HepG2 (cell line): ENCODE data around the gene SH2D2A. TPM values are rescaled to one million over a fixed set of nuclear protein-coding genes. Genes with fewer than 3 reads are reported as not detected.

Experiments
- CREM ChIP-seq, 2 experiments: sonication (generic) in 1 of 2; formaldehyde crosslinking in 1 of 2; IDR thresholded peaks; 2 replicates each; pipeline versions ENCODE4 v1.4.0 to v1.6.1; 2016 to 2020; ENCODE audit warnings: antibody characterized with exemption in 1 of 2, mild to moderate bottlenecking in 1 of 2, missing genetic modification reagents in 1 of 2
- HDAC2 ChIP-seq: sonication (generic); formaldehyde crosslinking; IDR thresholded peaks from 2 replicates; pipeline ENCODE4 v1.4.0; 2020; ENCODE audit warnings: missing genetic modification reagents
- PHF5A ChIP-seq: IDR thresholded peaks from one replicate; pipeline ENCODE4 v1.6.1; 2018; ENCODE audit warnings: low read depth, missing genetic modification reagents; ENCODE audit not compliant: unreplicated experiment
- PITX1 ChIP-seq: sonication (generic); formaldehyde crosslinking; IDR thresholded peaks from 2 replicates; pipeline ENCODE4 v1.5.1; 2020; ENCODE audit warnings: mild to moderate bottlenecking, missing genetic modification reagents
- SOX6 ChIP-seq, 2 experiments: fragments of 450-650 bp in 1 of 2; sonication (generic) in 1 of 2; formaldehyde crosslinking in 1 of 2; IDR thresholded peaks; 2 replicates each; pipeline versions ENCODE4 v1.4.0 to v1.6.1; 2017 to 2020; ENCODE audit warnings: antibody characterized with exemption in 1 of 2, mild to moderate bottlenecking in 1 of 2, missing genetic modification reagents in 1 of 2
- SRY ChIP-seq: sonication (generic); formaldehyde crosslinking; IDR thresholded peaks from 2 replicates; pipeline ENCODE4 v1.8.0; 2022; ENCODE audit warnings: mild to moderate bottlenecking, missing genetic modification reagents
- TBP ChIP-seq: sonication (generic); formaldehyde crosslinking; IDR thresholded peaks from 2 replicates; pipeline ENCODE4 v1.5.0; 2020; ENCODE audit warnings: missing genetic modification reagents
- TBX2 ChIP-seq: sonication (generic); formaldehyde crosslinking; IDR thresholded peaks from 2 replicates; pipeline ENCODE4 v1.5.0; 2020; ENCODE audit warnings: missing genetic modification reagents, mild to moderate bottlenecking, borderline replicate concordance
- TSC22D2 ChIP-seq: sonication (generic); formaldehyde crosslinking; IDR thresholded peaks from 2 replicates; pipeline ENCODE4 v1.5.1; 2020; ENCODE audit warnings: missing genetic modification reagents, mild to moderate bottlenecking, borderline replicate concordance
- ZBTB7A ChIP-seq: sonication (generic); formaldehyde crosslinking; IDR thresholded peaks from 2 replicates; pipeline ENCODE4 v1.8.0; 2022; ENCODE audit warnings: mild to moderate bottlenecking, missing genetic modification reagents
- ZNF350 ChIP-seq: sonication (generic); formaldehyde crosslinking; IDR thresholded peaks from 2 replicates; pipeline ENCODE4 v1.4.0; 2020; ENCODE audit warnings: mild to moderate bottlenecking, low read depth, missing genetic modification reagents, borderline replicate concordance
- ZNF598 ChIP-seq: sonication (generic); formaldehyde crosslinking; IDR thresholded peaks from 2 replicates; pipeline ENCODE4 v1.5.1; 2020; ENCODE audit warnings: mild to moderate bottlenecking, missing genetic modification reagents, borderline replicate concordance
- ZNF709 ChIP-seq: sonication (generic); formaldehyde crosslinking; IDR thresholded peaks from 2 replicates; pipeline ENCODE4 v1.5.0; 2020; ENCODE audit warnings: mild to moderate bottlenecking, missing genetic modification reagents
- polyA plus RNA-seq, 8 experiments: library from polyadenylated mRNA; depleted of rRNA in 3 of 8; stranded (reverse) in 7 of 8; unstranded in 1 of 8; fragments of >200 nt; fragmentation: Illumina TruSeq in 4 of 8; extraction: Trizol in 4 of 8; gene quantifications; 2 replicates each; pipeline versions ENCODE4 v1.2.1 to v1.2.3, GENCODE V29; 2011 to 2016; ENCODE audit warnings: low read depth in 4 of 8, missing spikeins in 1 of 8, mixed read lengths in 1 of 8; ENCODE audit not compliant: insufficient read depth in 1 of 8
- total RNA-seq, 5 experiments: library from RNA; depleted of rRNA; stranded (reverse); fragments of >200 nt; fragmentation: Illumina TruSeq; extraction: Trizol; gene quantifications; 2 replicates each; pipeline ENCODE4 v1.2.3, GENCODE V29; 2016; ENCODE audit warnings: low read depth in 1 of 5
- TF ChIP-seq, protein P1 (sequence below): IDR thresholded peaks from 2 replicates; pipeline ENCODE4 v1.6.1; 2016; ENCODE audit warnings: missing biosample characterization, missing genetic modification reagents, low read depth
- TF ChIP-seq, protein P2 (sequence below): sonication (generic); formaldehyde crosslinking; IDR thresholded peaks from 2 replicates; pipeline ENCODE4 v1.9.0; 2021; ENCODE audit warnings: missing genetic modification reagents, borderline replicate concordance
- TF ChIP-seq, protein P3 (sequence below): sonication (generic); formaldehyde crosslinking; IDR thresholded peaks from 2 replicates; pipeline ENCODE4 v1.8.1; 2023; ENCODE audit warnings: missing genetic modification reagents, inconsistent platforms, borderline replicate concordance
- TF ChIP-seq, protein P4 (sequence below): sonication (generic); formaldehyde crosslinking; IDR thresholded peaks from 2 replicates; pipeline ENCODE4 v1.9.0; 2022; ENCODE audit warnings: missing genetic modification reagents, mild to moderate bottlenecking, borderline replicate concordance
- TF ChIP-seq, protein P5 (sequence below): IDR thresholded peaks from 2 replicates; pipeline ENCODE4 v1.6.1; 2012; ENCODE audit warnings: low read depth, low read length, improper control_type of control experiment
- TF ChIP-seq, protein P6 (sequence below): IDR thresholded peaks from 2 replicates; pipeline ENCODE4 v1.6.1; 2016

Gene SH2D2A
- total and polyA plus RNA-seq, 2 of the 13 experiments (the other 11 are each of a cell fraction or from before 2014, with no cell fraction given): 0.57 to 0.73 TPM

DNA sequence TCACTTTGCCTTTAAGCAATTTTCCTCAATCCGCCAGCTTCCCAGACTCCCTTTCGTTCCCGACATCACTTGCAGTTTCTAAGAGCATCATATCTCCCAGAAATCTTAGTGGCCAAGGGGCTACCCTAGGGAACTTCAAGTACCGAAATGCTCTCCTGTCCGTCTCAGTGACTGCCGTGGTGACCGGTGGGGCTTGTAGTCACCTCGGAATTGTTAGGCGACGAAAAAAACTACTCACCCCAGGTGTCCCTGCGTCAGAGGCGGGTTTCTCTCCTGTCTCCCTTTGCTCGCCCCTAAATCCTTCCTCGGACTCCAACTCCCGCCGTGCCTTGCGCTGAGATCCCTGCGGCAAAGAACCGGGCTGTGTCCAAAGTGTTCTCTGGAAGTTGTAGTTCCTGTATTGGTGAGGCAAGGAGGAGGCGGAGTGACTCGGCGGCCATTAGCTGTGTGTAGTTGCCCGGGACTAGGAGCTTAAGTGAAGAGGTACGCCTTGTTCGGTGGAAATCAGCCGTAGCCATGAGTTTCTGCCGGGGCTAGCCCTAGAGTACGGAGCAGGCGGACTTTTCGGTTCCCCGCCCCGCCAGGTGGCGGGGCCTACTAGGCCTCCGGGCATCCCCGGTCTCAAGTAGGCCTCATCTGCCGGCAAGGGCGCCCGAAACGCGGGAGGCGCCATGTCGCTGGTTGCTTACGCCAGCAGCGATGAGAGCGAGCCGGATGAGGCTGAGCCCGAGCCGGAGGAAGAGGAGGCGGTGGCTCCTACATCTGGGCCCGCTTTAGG is 49.4 kb downstream of the SH2D2A start, which contains the start of gene PRCC (continued):
- TF ChIP-seq, protein P1, sequence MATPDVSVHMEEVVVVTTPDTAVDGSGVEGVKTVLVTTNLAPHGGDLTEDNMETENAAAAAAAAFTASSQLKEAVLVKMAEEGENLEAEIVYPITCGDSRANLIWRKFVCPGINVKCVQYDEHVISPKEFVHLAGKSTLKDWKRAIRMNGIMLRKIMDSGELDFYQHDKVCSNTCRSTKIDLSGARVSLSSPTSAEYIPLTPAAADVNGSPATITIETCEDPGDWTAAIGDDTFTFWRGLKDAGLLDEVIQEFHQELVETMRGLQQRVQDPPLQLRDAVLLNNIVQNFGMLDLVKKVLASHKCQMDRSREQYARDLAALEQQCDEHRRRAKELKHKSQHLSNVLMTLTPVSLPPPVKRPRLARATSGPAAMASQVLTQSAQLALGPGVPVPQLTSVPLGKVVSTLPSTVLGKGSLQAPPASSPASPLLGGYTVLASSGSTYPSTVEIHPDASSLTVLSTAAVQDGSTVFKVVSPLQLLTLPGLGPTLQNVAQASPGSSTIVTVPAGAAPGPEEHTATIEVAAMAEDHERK (CRISPR knock-in tag): 0 out of 2 replicates have a peak, but pooled peaks have one; percentile 51
- TF ChIP-seq HDAC2 (CRISPR knock-in tag): peak; percentile 7; the same call in 1 of the 2 replicates
- TF ChIP-seq PITX1: peak; percentile 57; the same call in 1 of the 2 replicates
- TF ChIP-seq, protein P2, sequence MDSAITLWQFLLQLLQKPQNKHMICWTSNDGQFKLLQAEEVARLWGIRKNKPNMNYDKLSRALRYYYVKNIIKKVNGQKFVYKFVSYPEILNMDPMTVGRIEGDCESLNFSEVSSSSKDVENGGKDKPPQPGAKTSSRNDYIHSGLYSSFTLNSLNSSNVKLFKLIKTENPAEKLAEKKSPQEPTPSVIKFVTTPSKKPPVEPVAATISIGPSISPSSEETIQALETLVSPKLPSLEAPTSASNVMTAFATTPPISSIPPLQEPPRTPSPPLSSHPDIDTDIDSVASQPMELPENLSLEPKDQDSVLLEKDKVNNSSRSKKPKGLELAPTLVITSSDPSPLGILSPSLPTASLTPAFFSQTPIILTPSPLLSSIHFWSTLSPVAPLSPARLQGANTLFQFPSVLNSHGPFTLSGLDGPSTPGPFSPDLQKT (CRISPR knock-in tag): peak; percentile 78; the same call in 1 of the 2 replicates
- TF ChIP-seq TSC22D2 (CRISPR knock-in tag): peak; percentile 46; the same call in 1 of the 2 replicates
- peak; percentile 47; the same call in 1 of the 2 replicates for TF ChIP-seq ZBTB7A (CRISPR knock-in tag)
- 0 out of 2 replicates have a peak, but pooled peaks have one; percentile 37 for TF ChIP-seq ZNF350 (CRISPR knock-in tag)
- TF ChIP-seq SRY (CRISPR knock-in tag): peak; percentile 56; the same call in 1 of the 2 replicates
- no peak for TF ChIP-seq SOX6 (IDR thresholded peaks at IDR 0.05)
- peak; percentile 51; the same call in 1 of the 2 replicates for TF ChIP-seq SOX6 (CRISPR knock-in tag; IDR thresholded peaks at IDR 0.05)
- TF ChIP-seq ZNF709 (CRISPR knock-in tag): peak; percentile 40; the same call in 1 of the 2 replicates
- peak; percentile 100 for TF ChIP-seq CREM (IDR thresholded peaks at IDR 0.05)
- TF ChIP-seq CREM (CRISPR knock-in tag; IDR thresholded peaks at IDR 0.05): 0 out of 2 replicates have a peak, but pooled peaks have one; percentile 21
- TF ChIP-seq, protein P3, sequence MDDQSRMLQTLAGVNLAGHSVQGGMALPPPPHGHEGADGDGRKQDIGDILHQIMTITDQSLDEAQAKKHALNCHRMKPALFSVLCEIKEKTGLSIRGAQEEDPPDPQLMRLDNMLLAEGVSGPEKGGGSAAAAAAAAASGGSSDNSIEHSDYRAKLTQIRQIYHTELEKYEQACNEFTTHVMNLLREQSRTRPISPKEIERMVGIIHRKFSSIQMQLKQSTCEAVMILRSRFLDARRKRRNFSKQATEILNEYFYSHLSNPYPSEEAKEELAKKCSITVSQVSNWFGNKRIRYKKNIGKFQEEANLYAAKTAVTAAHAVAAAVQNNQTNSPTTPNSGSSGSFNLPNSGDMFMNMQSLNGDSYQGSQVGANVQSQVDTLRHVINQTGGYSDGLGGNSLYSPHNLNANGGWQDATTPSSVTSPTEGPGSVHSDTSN (CRISPR knock-in tag): no peak
- TF ChIP-seq, protein P4, sequence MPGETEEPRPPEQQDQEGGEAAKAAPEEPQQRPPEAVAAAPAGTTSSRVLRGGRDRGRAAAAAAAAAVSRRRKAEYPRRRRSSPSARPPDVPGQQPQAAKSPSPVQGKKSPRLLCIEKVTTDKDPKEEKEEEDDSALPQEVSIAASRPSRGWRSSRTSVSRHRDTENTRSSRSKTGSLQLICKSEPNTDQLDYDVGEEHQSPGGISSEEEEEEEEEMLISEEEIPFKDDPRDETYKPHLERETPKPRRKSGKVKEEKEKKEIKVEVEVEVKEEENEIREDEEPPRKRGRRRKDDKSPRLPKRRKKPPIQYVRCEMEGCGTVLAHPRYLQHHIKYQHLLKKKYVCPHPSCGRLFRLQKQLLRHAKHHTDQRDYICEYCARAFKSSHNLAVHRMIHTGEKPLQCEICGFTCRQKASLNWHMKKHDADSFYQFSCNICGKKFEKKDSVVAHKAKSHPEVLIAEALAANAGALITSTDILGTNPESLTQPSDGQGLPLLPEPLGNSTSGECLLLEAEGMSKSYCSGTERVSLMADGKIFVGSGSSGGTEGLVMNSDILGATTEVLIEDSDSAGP (CRISPR knock-in tag): peak; percentile 99
- TF ChIP-seq TBP (CRISPR knock-in tag): peak; percentile 100
- TF ChIP-seq ZNF598 (CRISPR knock-in tag): peak; percentile 53; the same call in 1 of the 2 replicates
- TF ChIP-seq, protein P5, sequence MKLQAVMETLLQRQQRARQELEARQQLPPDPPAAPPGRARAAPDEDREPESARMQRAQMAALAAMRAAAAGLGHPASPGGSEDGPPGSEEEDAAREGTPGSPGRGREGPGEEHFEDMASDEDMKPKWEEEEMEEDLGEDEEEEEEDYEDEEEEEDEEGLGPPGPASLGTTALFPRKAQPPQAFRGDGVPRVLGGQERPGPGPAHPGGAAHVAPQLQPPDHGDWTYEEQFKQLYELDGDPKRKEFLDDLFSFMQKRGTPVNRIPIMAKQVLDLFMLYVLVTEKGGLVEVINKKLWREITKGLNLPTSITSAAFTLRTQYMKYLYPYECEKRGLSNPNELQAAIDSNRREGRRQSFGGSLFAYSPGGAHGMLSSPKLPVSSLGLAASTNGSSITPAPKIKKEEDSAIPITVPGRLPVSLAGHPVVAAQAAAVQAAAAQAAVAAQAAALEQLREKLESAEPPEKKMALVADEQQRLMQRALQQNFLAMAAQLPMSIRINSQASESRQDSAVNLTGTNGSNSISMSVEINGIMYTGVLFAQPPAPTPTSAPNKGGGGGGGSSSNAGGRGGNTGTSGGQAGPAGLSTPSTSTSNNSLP: no peak
- TF ChIP-seq, protein P6, sequence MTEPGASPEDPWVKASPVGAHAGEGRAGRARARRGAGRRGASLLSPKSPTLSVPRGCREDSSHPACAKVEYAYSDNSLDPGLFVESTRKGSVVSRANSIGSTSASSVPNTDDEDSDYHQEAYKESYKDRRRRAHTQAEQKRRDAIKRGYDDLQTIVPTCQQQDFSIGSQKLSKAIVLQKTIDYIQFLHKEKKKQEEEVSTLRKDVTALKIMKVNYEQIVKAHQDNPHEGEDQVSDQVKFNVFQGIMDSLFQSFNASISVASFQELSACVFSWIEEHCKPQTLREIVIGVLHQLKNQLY (CRISPR knock-in tag): no peak
- peak; percentile 66 for TF ChIP-seq TBX2 (CRISPR knock-in tag)
- TF ChIP-seq PHF5A: no peak
